ENCODE measurements around the gene WHRN. TPM values are rescaled to one million over a fixed set of nuclear protein-coding genes. Genes with fewer than 3 reads are reported as not detected.

Gene WHRN
- total RNA-seq, 6 donors from 2014 or later, result 2.5 to 17.8 (median 5.6) TPM

DNA sequence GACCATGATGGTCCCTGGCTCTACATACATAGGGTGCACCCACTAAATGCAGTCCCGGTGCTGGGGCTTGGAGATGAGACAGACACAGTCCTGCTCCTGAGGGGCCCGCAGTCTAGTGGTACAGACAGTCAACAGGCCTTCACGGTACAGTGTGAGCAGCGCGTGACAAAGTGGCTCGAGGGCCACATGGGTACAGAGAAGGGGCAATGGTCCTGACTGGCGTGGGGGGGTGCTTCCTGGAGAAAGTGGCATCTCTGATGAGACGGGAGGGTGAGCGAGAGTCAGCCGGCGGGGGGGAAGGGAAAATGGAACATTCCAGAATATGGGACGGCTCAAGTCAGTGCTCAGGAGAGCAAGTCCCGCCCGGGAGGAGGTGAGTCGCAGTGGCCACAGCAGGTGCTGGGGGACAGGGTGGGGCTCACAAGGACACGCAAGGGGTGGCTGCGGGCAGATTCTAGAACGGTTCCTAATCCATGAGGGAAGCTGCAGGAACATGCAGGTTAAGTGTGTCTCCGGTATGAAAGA, 38.0 kb downstream of the WHRN start:
- Histone ChIP-seq H3K9me3 (no peaks in the 10 kb centered on the region), H3K4me1 (no peaks in the 10 kb centered on the region), H3K27ac (no peak overlapping the region), H3K27me3 (no peaks in the 10 kb centered on the region), H3K4me3 (no peak overlapping the region), H3K36me3 (no peaks in the 10 kb centered on the region)
- no peak for ATAC-seq (ENCODE audit: low FRiP score in 2 of 2)
- TF ChIP-seq EP300 (IDR thresholded peaks at IDR 0.05) (no peak), POLR2AphosphoS5 (IDR thresholded peaks at IDR 0.05) (no peak), POLR2A (IDR thresholded peaks at IDR 0.05) (no peak)
- TF ChIP-seq, protein P1, sequence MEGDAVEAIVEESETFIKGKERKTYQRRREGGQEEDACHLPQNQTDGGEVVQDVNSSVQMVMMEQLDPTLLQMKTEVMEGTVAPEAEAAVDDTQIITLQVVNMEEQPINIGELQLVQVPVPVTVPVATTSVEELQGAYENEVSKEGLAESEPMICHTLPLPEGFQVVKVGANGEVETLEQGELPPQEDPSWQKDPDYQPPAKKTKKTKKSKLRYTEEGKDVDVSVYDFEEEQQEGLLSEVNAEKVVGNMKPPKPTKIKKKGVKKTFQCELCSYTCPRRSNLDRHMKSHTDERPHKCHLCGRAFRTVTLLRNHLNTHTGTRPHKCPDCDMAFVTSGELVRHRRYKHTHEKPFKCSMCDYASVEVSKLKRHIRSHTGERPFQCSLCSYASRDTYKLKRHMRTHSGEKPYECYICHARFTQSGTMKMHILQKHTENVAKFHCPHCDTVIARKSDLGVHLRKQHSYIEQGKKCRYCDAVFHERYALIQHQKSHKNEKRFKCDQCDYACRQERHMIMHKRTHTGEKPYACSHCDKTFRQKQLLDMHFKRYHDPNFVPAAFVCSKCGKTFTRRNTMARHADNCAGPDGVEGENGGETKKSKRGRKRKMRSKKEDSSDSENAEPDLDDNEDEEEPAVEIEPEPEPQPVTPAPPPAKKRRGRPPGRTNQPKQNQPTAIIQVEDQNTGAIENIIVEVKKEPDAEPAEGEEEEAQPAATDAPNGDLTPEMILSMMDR (IDR thresholded peaks at IDR 0.05), result no peak
- 85 to 91% methylated on average over 19 of the region's 19 CpGs for WGBS, 2 donors
- peak in 1 of 2 donors; percentile 38 for DNase-seq

DNA sequence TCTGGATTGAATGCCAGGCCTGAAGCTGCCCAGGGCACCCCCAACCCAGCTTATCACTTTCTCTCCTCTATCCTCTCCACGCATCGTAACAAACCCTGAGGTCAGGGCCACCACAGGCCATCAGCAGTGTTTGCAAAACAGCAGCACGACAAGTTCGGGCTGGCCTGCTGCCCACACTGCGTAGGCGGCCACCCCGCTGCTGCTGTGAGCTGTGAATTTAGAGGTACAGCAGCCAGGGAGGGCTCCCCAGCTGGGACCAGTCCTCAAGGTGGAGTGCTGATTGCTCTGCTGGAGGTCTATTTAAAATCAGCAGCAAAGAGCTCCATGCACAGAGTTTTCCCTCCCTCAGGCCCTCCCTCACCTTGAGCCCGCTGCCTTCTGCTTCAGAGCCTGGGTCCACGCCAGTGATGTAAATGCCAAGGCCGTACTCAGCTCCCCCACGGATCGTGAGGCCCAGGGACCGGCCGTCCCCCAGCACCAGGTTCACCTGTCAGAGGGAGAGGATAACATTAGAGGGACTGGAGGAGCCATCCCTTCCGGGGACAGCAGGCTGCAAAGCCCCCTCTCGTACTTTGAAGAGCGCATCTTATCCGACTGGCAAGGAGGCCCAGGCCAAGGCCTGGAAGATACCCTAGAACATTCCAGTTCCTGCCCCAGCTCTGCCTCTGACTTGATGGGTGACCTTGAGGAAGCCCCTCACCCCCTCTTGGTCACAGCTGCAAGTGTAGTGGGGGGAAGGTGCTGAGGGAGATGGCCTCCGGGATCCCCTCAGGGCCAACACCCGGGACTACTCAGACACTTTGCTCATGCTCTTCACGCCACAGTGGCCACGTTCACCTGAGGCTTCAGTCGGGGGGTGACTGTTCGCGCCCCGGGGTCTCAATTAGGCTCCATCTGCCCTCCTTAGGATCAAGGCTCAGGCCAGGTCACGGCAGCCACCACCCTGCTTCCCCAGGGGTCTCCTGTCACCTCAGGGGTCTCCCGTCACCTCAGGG, 39.1 kb downstream of the WHRN start:
- no peaks in the 10 kb centered on the region for H3K9me3 ChIP-seq
- H3K4me3 ChIP-seq, result no peak overlapping the region
- ATAC-seq (ENCODE audit: low FRiP score in 2 of 2) (no peak), DNase-seq (peak in 1 of 2 donors; percentile 56)
- H3K4me1 ChIP-seq, result no peaks in the 10 kb centered on the region
- TF ChIP-seq EP300 (IDR thresholded peaks at IDR 0.05) (no peak), POLR2AphosphoS5 (IDR thresholded peaks at IDR 0.05) (no peak), POLR2A (IDR thresholded peaks at IDR 0.05) (no peak)
- TF ChIP-seq, protein P1 (IDR thresholded peaks at IDR 0.05), result no peak
- no peak overlapping the region for H3K27ac ChIP-seq
- H3K27me3 ChIP-seq, result no peaks in the 10 kb centered on the region
- 80 to 85% methylated on average over 22 to 27 of the region's 28 CpGs for WGBS, 2 donors
- H3K36me3 ChIP-seq, result no peaks in the 10 kb centered on the region

DNA sequence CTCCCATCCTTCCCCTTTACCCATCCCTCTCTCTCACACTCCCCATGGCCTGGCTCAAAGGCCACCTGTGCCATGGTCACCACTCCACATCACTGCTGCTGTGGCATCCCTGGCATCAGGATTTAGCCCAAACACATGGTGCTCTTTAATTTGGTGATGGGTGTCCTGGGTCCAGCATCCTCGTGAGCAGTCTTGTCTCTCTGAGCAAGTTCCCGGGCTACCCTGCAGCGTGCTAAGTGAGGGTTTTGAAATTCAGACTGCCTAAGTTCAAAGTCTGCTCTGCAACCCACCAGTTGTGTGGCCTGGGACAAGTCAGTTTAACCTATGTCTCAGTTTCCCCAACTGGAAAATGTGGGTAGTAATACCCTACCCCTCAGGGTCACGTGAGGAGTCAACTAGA, 39.9 kb downstream of the WHRN start:
- 100% methylated on average over 1 to 4 of the region's 4 CpGs for WGBS, 2 donors
- ATAC-seq (ENCODE audit: low FRiP score in 2 of 2), result no peak

DNA sequence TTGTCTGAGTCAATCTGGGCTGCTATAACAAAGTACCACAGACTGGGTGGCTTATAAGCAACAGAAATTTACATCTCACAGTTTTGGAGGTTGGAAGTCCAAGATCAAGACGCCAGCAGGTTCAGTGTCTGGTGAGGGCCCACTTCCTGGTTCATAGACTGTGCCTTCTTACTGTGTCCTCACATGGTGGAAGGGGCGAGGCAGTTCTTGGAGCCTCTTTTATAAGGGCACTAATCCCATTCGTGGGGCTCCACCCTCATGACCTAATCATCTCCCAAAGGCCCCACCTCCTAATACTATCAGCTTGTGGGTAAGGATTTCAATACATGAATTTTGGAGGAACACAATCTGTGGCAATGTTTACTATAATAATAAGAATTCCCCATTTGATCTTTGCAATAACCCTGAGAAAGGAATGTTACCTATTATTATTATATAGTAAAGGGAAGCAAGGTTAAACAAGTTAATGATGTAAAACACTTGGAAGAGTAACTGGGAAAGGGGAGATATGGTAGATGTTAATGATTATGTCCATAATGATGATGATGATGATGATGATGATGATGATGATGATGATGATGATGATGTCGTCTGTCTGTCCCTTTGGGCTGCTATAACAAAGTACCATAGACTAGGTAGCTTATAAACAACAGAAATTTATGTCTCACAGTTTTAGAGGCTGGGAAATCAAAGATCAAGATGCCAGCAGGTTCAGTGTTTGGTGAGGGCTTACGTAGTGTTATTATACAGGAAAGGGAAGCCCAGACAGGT, 40.8 kb downstream of the WHRN start:
- H3K9me3 ChIP-seq, result no peaks in the 10 kb centered on the region
- H3K4me1 ChIP-seq, result no peaks in the 10 kb centered on the region
- TF ChIP-seq, protein P1 (IDR thresholded peaks at IDR 0.05), result no peak
- TF ChIP-seq POLR2A (IDR thresholded peaks at IDR 0.05) (no peak), POLR2AphosphoS5 (IDR thresholded peaks at IDR 0.05) (no peak), EP300 (IDR thresholded peaks at IDR 0.05) (no peak)
- H3K36me3 ChIP-seq, result no peaks in the 10 kb centered on the region
- no peaks in the 10 kb centered on the region for H3K27me3 ChIP-seq
- DNase-seq, result no peak
- 85 to 91% methylated on average over 5 of the region's 5 CpGs for WGBS, 2 donors
- no peak overlapping the region for H3K4me3 ChIP-seq
- no peak for ATAC-seq (ENCODE audit: low FRiP score in 2 of 2)
- no peak overlapping the region for H3K27ac ChIP-seq

More for the DNA sequence above, 39.9 kb downstream of the WHRN start:
- DNase-seq, result no peak
- Histone ChIP-seq H3K27ac (no peak overlapping the region), H3K4me3 (no peak overlapping the region), H3K27me3 (no peaks in the 10 kb centered on the region), H3K4me1 (no peaks in the 10 kb centered on the region), H3K9me3 (no peaks in the 10 kb centered on the region), H3K36me3 (no peaks in the 10 kb centered on the region)
- no peak for TF ChIP-seq POLR2A (IDR thresholded peaks at IDR 0.05)
- TF ChIP-seq, protein P1 (IDR thresholded peaks at IDR 0.05), result no peak
